HepG2 (cell line): Measurements from ENCODE around the gene ZIC4. TPM values are rescaled to one million over a fixed set of nuclear protein-coding genes. Genes with fewer than 3 reads are reported as not detected.

Source experiments
- ATAC-seq: fragments of 200-7000 bp; cut with Tn5 transposase; 3 replicates; pipeline ENCODE4 v1.9.1; 2020; ENCODE audit warnings: mild to moderate bottlenecking, moderate library complexity
- BruUV-seq: library from RNA; stranded (reverse); fragments of 400-500 nt; replicated peaks from 2 replicates; lab custom pipeline; 2021; lab: Mats Ljungman, UMichigan
- CTCF ChIA-PET: fragments of 300-600 bp; formaldehyde crosslinking; extraction: SDS; loops from one replicate; lab custom pipeline; 2021; ENCODE audit warnings: low total read pairs, inconsistent platforms, low intra/inter-chr PET ratio; lab: Yijun Ruan, JAX
- POLR2A ChIA-PET: fragments of 350-600 bp; sonication (Branson Sonifier 250); formaldehyde crosslinking; loops from one replicate; lab custom pipeline; 2020; ENCODE audit warnings: antibody characterized with exemption, inconsistent platforms; lab: Yijun Ruan, JAX
- DNase-seq: peaks from one replicate; pipeline ENCODE4 v3.0.0-alpha.2; 2015; ENCODE audit warnings: low spot score
- FAIRE-seq: peaks from 3 replicates; lab custom pipeline; 2011; peaks lifted over from hg19 to GRCh38; lab: Jason Lieb, UNC
- H2AFZ ChIP-seq: one replicate; pipeline ENCODE4 v1.6.1; 2011; ENCODE audit warnings: low read length, inconsistent platforms
- H3K27ac ChIP-seq: fragments of 300-600 bp; 3 replicates; pipeline ENCODE4 v1.8.0; 2011; ENCODE audit warnings: mixed run types, mild to moderate bottlenecking, mixed read lengths, low read length, inconsistent platforms; ENCODE audit not compliant: insufficient read depth; ENCODE audit errors: extremely low read length
- H3K27me3 ChIP-seq, 2 experiments: fragments of 200-600 bp in 1 of 2; 2 replicates in 1 of 2; 3 replicates in 1 of 2; pipeline versions ENCODE4 v1.6.0 to v1.8.0; 2011; ENCODE audit warnings: low read length in 2 of 2, mild to moderate bottlenecking in 2 of 2, moderate library complexity in 2 of 2, inconsistent platforms in 1 of 2; ENCODE audit not compliant: insufficient read depth in 2 of 2, control insufficient read depth in 1 of 2
- H3K36me3 ChIP-seq, 2 experiments: fragments of 200-600 bp in 1 of 2; replicated peaks in 1 of 2; 2 replicates in 1 of 2; 3 replicates in 1 of 2; pipeline versions ENCODE4 v1.5.1 to v1.8.0; 2011; ENCODE audit warnings: low read length in 2 of 2, inconsistent platforms in 1 of 2; ENCODE audit not compliant: insufficient read depth in 2 of 2, control insufficient read depth in 1 of 2
- H3K4me1 ChIP-seq: 2 replicates; pipeline ENCODE4 v1.5.1; 2012; ENCODE audit warnings: low read length, inconsistent platforms; ENCODE audit not compliant: insufficient read depth
- H3K4me2 ChIP-seq: 2 replicates; pipeline ENCODE4 v1.6.0; 2011; ENCODE audit warnings: low read depth, low read length, inconsistent platforms
- H3K4me3 ChIP-seq, 3 experiments: fragments of 200-600 bp in 1 of 3; sonication (generic), shearing (Covaris generic) in 1 of 3; replicated peaks in 1 of 3; 2 replicates each; pipeline ENCODE4 v1.5.1; 2011 to 2016; ENCODE audit warnings: low read length in 3 of 3, inconsistent platforms in 2 of 3, low read depth in 2 of 3, mild to moderate bottlenecking in 2 of 3, control low read depth in 1 of 3, mixed read lengths in 1 of 3; ENCODE audit not compliant: insufficient read depth in 1 of 3
- H3K79me2 ChIP-seq: one replicate; pipeline ENCODE4 v1.6.1; 2011; ENCODE audit warnings: low read length, inconsistent platforms; ENCODE audit not compliant: insufficient read depth
- H3K9ac ChIP-seq: 2 replicates; pipeline ENCODE4 v1.6.0; 2011; ENCODE audit warnings: mild to moderate bottlenecking, low read depth, low read length, inconsistent platforms; ENCODE audit not compliant: insufficient read depth
- H3K9me3 ChIP-seq: 2 replicates; pipeline ENCODE4 v1.5.1; 2012; ENCODE audit warnings: mild to moderate bottlenecking, low read length
- H4K20me1 ChIP-seq: 2 replicates; pipeline ENCODE4 v1.6.0; 2011; ENCODE audit warnings: inconsistent platforms, mild to moderate bottlenecking, low read length, moderate library complexity; ENCODE audit not compliant: insufficient read depth
- NR0B2 ChIP-seq: sonication (generic); formaldehyde crosslinking; IDR thresholded peaks from 2 replicates; pipeline ENCODE4 v1.4.0; 2020; ENCODE audit warnings: mild to moderate bottlenecking, missing genetic modification reagents
- RFX3 ChIP-seq: IDR thresholded peaks from 2 replicates; pipeline ENCODE4 v1.6.1; 2016; ENCODE audit warnings: missing biosample characterization, missing genetic modification reagents
- RFX5 ChIP-seq: IDR thresholded peaks from 2 replicates; pipeline ENCODE4 v1.6.1; 2011; ENCODE audit warnings: low read depth, low read length, improper control_type of control experiment
- TERF1 ChIP-seq: sonication (generic); formaldehyde crosslinking; IDR thresholded peaks from 2 replicates; pipeline ENCODE4 v1.8.0; 2022; ENCODE audit warnings: mild to moderate bottlenecking, missing genetic modification reagents, moderate library complexity
- ZMAT3 ChIP-seq: sonication (generic); formaldehyde crosslinking; conservative IDR thresholded peaks from 2 replicates; pipeline ENCODE4 v1.7.0; 2021; ENCODE audit warnings: missing genetic modification reagents
- ZNF335 ChIP-seq: sonication (generic); formaldehyde crosslinking; IDR thresholded peaks from 2 replicates; pipeline ENCODE4 v1.4.0; 2020; ENCODE audit warnings: missing genetic modification reagents
- ZNF468 ChIP-seq: sonication (generic); formaldehyde crosslinking; IDR thresholded peaks from 2 replicates; pipeline ENCODE4 v1.8.0; 2022; ENCODE audit warnings: mild to moderate bottlenecking, moderate library complexity, missing genetic modification reagents
- ZNF724P ChIP-seq: sonication (generic); formaldehyde crosslinking; IDR thresholded peaks from 2 replicates; pipeline ENCODE4 v1.8.0; 2022; ENCODE audit warnings: missing genetic modification reagents, borderline replicate concordance
- WGBS: methylation state at CpG from one replicate; pipeline ENCODE4 v1.1.6; 2017; ENCODE audit warnings: low lambda C conversion rate; 5-methylcytosine and 5-hydroxymethylcytosine counted together
- in situ Hi-C: cut with HindIII; loops from 2 replicates; pipeline ENCODE4 v1.10.0; 2017; ENCODE audit warnings: low pct_unique_long_range_greater_than_20kb; ENCODE audit not compliant: extremely low pct_ligation_motif_present
- intact Hi-C: fragments of 100-400 bp; cut with micrococcal nuclease; formaldehyde crosslinking; loops from one replicate; pipeline ENCODE4 v1.10.0; 2022; ENCODE audit not compliant: unreplicated experiment
- polyA plus RNA-seq, 8 experiments: library from polyadenylated mRNA; depleted of rRNA in 3 of 8; stranded (reverse) in 7 of 8; unstranded in 1 of 8; fragments of >200 nt; fragmentation: Illumina TruSeq in 4 of 8; extraction: Trizol in 4 of 8; gene quantifications; 2 replicates each; pipeline versions ENCODE4 v1.2.1 to v1.2.3, GENCODE V29; 2011 to 2016; ENCODE audit warnings: low read depth in 4 of 8, missing spikeins in 1 of 8, mixed read lengths in 1 of 8; ENCODE audit not compliant: insufficient read depth in 1 of 8
- total RNA-seq, 5 experiments: library from RNA; depleted of rRNA; stranded (reverse); fragments of >200 nt; fragmentation: Illumina TruSeq; extraction: Trizol; gene quantifications; 2 replicates each; pipeline ENCODE4 v1.2.3, GENCODE V29; 2016; ENCODE audit warnings: low read depth in 1 of 5
- TF ChIP-seq, protein P1 (sequence below): sonication (generic); formaldehyde crosslinking; IDR thresholded peaks from 2 replicates; pipeline ENCODE4 v1.8.0; 2022; ENCODE audit warnings: missing genetic modification reagents, low read depth, mild to moderate bottlenecking, borderline replicate concordance

Gene ZIC4
- total and polyA plus RNA-seq, 2 of the 13 experiments (the other 11 are each of a cell fraction or from before 2014, with no cell fraction given), result not detected

- BruUV-seq, result no TSS peak
- POLR2A ChIA-PET, result no interaction called here
- no peak overlapping the region for H3K4me3 ChIP-seq
- no peaks in the 10 kb centered on the region for H3K79me2 ChIP-seq
- no peaks in the 10 kb centered on the region for H3K36me3 ChIP-seq
- DNase-seq, result no peak
- no peak for FAIRE-seq
- no peak overlapping the region for H3K27ac ChIP-seq
- intact Hi-C loops, result no loop called here
- TF ChIP-seq ZNF468 (no peak), TERF1 (CRISPR knock-in tag) (no peak)
- TF ChIP-seq, all 625 proteins: peak for 0
- CTCF ChIA-PET, result no interaction called here
- Histone ChIP-seq H3K9ac (no peak overlapping the region), H3K9me3 (no peaks in the 10 kb centered on the region), H3K4me2 (no peak overlapping the region), H3K4me1 (no peaks in the 10 kb centered on the region), H3K27me3 (no peaks in the 10 kb centered on the region), H2AFZ (no peak overlapping the region), H4K20me1 (no peaks in the 10 kb centered on the region)
- no peak for ATAC-seq
- 0% methylated on average over 1 of the region's 1 CpG for WGBS
- in situ Hi-C loops, result no loop called here
Measured at GRCh38 chr3:147343926-147344325, 62.4 kb downstream of the ZIC4 start.

DNA sequence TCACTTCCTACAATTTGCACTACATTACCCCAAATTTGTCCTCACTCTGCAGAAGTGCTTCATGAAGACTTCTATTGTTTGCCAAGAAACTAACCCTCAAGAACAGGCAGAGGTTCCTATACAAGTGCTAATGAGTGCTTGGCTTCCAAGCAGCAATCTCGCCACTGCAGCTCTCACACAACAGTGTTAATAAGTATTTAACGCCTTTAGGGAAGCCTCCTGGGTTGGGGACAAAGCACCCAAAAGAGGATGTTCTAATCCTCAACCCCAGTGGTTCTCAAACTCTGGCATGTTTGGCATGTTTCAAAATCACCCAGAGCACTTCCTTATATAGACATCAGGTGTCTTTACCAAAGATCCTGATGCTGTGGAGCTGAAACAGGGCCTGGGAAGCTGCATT is 64.6 kb downstream of the ZIC4 start:
- Histone ChIP-seq H3K9me3 (no peaks in the 10 kb centered on the region), H3K4me2 (no peak overlapping the region), H3K4me3 (no peak overlapping the region), H3K27ac (no peak overlapping the region), H3K9ac (no peak overlapping the region), H3K27me3 (no peaks in the 10 kb centered on the region), H3K79me2 (no peaks in the 10 kb centered on the region), H3K36me3 (no peaks in the 10 kb centered on the region), H3K4me1 (no peaks in the 10 kb centered on the region), H2AFZ (no peak overlapping the region), H4K20me1 (no peaks in the 10 kb centered on the region)
- FAIRE-seq, result no peak
- POLR2A ChIA-PET, result no interaction called here
- intact Hi-C loops, result no loop called here
- ATAC-seq, result no peak
- DNase-seq, result no peak
- WGBS, result 0% methylated on average over 2 of the region's 2 CpGs
- in situ Hi-C loops, result no loop called here
- no peak for TF ChIP-seq ZNF724P (CRISPR knock-in tag)
- no peak for TF ChIP-seq RFX5
- no peak for TF ChIP-seq NR0B2 (CRISPR knock-in tag)
- TF ChIP-seq ZNF335 (CRISPR knock-in tag), result no peak
- TF ChIP-seq, protein P1, sequence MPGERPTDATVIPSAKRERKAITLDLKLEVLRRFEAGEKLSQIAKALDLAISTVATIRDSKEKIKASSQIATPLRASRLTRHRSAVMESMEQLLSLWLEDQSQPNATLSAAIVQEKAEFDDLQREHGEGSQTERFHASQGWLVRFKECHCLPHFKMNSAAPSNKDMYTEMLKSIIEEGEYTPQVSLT (CRISPR knock-in tag), result no peak
- no peak for TF ChIP-seq ZMAT3 (CRISPR knock-in tag)
- TF ChIP-seq RFX3 (CRISPR knock-in tag), result no peak
- CTCF ChIA-PET, result no interaction called here
- no TSS peak for BruUV-seq
